HL-60 (cell line): ENCODE measurements around the gene SAMM50.

Experiments used
- DNase-seq, 2 experiments: peaks; one replicate each; pipeline ENCODE4 v3.0.0-alpha.2; 2010 to 2020; ENCODE audit warnings: low read depth in 1 of 2, low spot score in 1 of 2
- H3K27ac ChIP-seq: fragments of 250-450 bp; sonication (Bioruptor Pico); replicated peaks from 2 replicates; pipeline ENCODE4 v1.5.1; 2020; ENCODE audit warnings: mild to moderate bottlenecking, moderate library complexity
- H3K27me3 ChIP-seq: fragments of 250-450 bp; sonication (Bioruptor Pico); 2 replicates; pipeline ENCODE4 v1.5.1; 2021; ENCODE audit warnings: mild to moderate bottlenecking, moderate library complexity; ENCODE audit not compliant: insufficient read depth, poor library complexity, severe bottlenecking
- H3K4me3 ChIP-seq: replicated peaks from 2 replicates; pipeline ENCODE4 v1.5.1; 2011; ENCODE audit warnings: mild to moderate bottlenecking, control low read depth, low read length; ENCODE audit not compliant: insufficient read depth
- GABPA ChIP-seq: IDR thresholded peaks from 2 replicates; pipeline ENCODE4 v1.6.1; 2012; ENCODE audit warnings: low read depth
- POLR2AphosphoS5 ChIP-seq: IDR thresholded peaks from 2 replicates; pipeline ENCODE4 v1.6.1; 2012; ENCODE audit warnings: low read depth
- SPI1 ChIP-seq: IDR thresholded peaks from 2 replicates; pipeline ENCODE4 v1.6.1; 2012; ENCODE audit warnings: low read depth, mild to moderate bottlenecking, borderline replicate concordance
- TF ChIP-seq, protein P1 (sequence below): IDR thresholded peaks from 2 replicates; pipeline ENCODE4 v1.6.1; 2012; ENCODE audit warnings: low read depth; ENCODE audit not compliant: insufficient replicate concordance
- TF ChIP-seq, protein P2 (sequence below): IDR thresholded peaks from one replicate; pipeline ENCODE4 v1.5.1; 2011; ENCODE audit warnings: low read length, control low read depth, inconsistent platforms; ENCODE audit not compliant: insufficient read depth

Gene SAMM50

GRCh38 chr22:44003405-44004103 is 48.3 kb downstream of the SAMM50 start:
- Histone ChIP-seq H3K27me3 (no peaks in the 10 kb centered on the region), H3K27ac (no peak overlapping the region), H3K4me3 (no peak overlapping the region)
- DNase-seq, result no peak
- TF ChIP-seq GABPA (no peak), SPI1 (no peak), POLR2AphosphoS5 (no peak)
- TF ChIP-seq, protein P1, sequence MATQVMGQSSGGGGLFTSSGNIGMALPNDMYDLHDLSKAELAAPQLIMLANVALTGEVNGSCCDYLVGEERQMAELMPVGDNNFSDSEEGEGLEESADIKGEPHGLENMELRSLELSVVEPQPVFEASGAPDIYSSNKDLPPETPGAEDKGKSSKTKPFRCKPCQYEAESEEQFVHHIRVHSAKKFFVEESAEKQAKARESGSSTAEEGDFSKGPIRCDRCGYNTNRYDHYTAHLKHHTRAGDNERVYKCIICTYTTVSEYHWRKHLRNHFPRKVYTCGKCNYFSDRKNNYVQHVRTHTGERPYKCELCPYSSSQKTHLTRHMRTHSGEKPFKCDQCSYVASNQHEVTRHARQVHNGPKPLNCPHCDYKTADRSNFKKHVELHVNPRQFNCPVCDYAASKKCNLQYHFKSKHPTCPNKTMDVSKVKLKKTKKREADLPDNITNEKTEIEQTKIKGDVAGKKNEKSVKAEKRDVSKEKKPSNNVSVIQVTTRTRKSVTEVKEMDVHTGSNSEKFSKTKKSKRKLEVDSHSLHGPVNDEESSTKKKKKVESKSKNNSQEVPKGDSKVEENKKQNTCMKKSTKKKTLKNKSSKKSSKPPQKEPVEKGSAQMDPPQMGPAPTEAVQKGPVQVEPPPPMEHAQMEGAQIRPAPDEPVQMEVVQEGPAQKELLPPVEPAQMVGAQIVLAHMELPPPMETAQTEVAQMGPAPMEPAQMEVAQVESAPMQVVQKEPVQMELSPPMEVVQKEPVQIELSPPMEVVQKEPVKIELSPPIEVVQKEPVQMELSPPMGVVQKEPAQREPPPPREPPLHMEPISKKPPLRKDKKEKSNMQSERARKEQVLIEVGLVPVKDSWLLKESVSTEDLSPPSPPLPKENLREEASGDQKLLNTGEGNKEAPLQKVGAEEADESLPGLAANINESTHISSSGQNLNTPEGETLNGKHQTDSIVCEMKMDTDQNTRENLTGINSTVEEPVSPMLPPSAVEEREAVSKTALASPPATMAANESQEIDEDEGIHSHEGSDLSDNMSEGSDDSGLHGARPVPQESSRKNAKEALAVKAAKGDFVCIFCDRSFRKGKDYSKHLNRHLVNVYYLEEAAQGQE, result no peak
- TF ChIP-seq, protein P2, sequence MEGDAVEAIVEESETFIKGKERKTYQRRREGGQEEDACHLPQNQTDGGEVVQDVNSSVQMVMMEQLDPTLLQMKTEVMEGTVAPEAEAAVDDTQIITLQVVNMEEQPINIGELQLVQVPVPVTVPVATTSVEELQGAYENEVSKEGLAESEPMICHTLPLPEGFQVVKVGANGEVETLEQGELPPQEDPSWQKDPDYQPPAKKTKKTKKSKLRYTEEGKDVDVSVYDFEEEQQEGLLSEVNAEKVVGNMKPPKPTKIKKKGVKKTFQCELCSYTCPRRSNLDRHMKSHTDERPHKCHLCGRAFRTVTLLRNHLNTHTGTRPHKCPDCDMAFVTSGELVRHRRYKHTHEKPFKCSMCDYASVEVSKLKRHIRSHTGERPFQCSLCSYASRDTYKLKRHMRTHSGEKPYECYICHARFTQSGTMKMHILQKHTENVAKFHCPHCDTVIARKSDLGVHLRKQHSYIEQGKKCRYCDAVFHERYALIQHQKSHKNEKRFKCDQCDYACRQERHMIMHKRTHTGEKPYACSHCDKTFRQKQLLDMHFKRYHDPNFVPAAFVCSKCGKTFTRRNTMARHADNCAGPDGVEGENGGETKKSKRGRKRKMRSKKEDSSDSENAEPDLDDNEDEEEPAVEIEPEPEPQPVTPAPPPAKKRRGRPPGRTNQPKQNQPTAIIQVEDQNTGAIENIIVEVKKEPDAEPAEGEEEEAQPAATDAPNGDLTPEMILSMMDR, result no peak

DNA sequence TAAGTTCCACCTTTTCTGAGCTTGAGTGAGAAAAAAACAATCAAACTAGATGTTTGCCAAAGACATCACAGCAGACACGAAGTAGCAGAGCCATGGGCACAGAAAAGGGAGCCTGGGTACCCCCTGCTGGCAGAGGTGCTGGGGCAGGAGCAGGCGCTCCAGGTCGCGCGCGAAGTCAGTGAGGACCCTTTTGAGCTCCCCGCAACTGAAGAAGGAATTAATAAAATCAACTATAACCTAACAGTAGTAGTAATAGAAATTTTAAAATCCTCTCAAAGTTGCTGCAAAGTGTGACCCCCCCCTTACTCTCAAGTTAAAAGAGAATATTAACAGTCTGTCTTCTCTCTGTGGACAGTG is 48.8 kb downstream of the SAMM50 start:
- Histone ChIP-seq H3K27ac (no peak overlapping the region), H3K27me3 (no peaks in the 10 kb centered on the region), H3K4me3 (no peak overlapping the region)
- TF ChIP-seq GABPA (no peak), SPI1 (no peak), POLR2AphosphoS5 (no peak)
- TF ChIP-seq, protein P2, result no peak
- TF ChIP-seq, protein P1, result no peak
- DNase-seq, result no peak

- Histone ChIP-seq H3K27ac (no peak overlapping the region; the same call in 1 of the 2 replicates), H3K27me3 (no peaks in the 10 kb centered on the region), H3K4me3 (peak overlapping the region; percentile 14; the same call in 1 of the 2 replicates)
- DNase-seq, result peak in 1 of 2 experiments; percentile 88
- peak; percentile 86 for TF ChIP-seq SPI1
- no peak for TF ChIP-seq GABPA
- TF ChIP-seq, protein P1, result no peak
Measured at GRCh38 chr22:44005524-44005923, 50.3 kb downstream of the SAMM50 start.
